B cell (primary cell): ENCODE results near the gene CDCA8.

Experiments used
- CTCF ChIP-seq: fragments of 200-600 bp; IDR thresholded peaks from one replicate; pipeline ENCODE4 v1.8.0; 2022; ENCODE audit warnings: antibody characterized with exemption, mild to moderate bottlenecking
- EZH2 ChIP-seq: IDR thresholded peaks from 2 replicates; pipeline ENCODE4 v1.6.1; 2012; ENCODE audit warnings: borderline replicate concordance, low read depth, mild to moderate bottlenecking, moderate library complexity, low read length; ENCODE audit not compliant: insufficient read depth, poor library complexity, severe bottlenecking

DNA sequence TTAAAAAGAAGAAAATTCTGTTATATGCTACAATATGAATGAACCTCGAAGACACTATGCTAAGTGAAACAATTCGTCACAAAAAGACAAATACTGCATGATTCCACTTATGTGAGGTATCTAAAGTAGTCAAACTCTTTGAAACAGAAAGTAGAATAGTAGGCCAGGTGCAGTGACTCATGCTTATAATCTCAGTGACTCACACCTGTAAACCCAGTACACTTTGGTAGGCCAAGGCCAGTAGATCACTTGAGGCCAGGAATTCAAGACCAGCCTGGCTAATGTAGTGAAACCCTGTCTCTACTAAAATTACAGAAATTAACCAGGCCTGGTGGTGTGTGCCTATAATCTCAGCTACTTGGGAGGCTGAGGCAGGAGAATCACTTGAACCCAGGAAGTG, 46.9 kb downstream of the CDCA8 start:
- no peak for TF ChIP-seq EZH2
- TF ChIP-seq CTCF: no peak
